Gastrocnemius medialis (tissue), 4 donors: ENCODE results near the gene ANTXR2.

Source experiments
- CTCF ChIP-seq, 5 experiments: fragments of 450-650 bp in 3 of 5; fragments of 200-600 bp in 2 of 5; sonication (generic) in 2 of 5; IDR thresholded peaks in 4 of 5; conservative IDR thresholded peaks in 1 of 5; 1 replicate in 4 of 5; 2 replicates in 1 of 5; pipeline ENCODE4 v1.5.1; 2016 to 2019; ENCODE audit warnings: antibody characterized with exemption in 5 of 5, mild to moderate bottlenecking in 3 of 5, moderate library complexity in 3 of 5
- POLR2A ChIP-seq, 2 donors: fragments of 450-650 bp; IDR thresholded peaks; one replicate each; pipeline ENCODE4 v1.6.1; 2017; ENCODE audit warnings: antibody characterized with exemption in 2 of 2, mild to moderate bottlenecking in 2 of 2, moderate library complexity in 2 of 2

GRCh38 chr4:80099671-80100070 lies 26.6 kb upstream of the ANTXR2 start:
- TF ChIP-seq CTCF (IDR thresholded peaks at IDR 0.05 in 4 of 5, conservative IDR thresholded peaks at IDR 0.05 in 1 of 5): no peak
- TF ChIP-seq POLR2A (IDR thresholded peaks at IDR 0.05): no peak
